ENCODE results near the gene ZNF662. TPM values are rescaled to one million over a fixed set of nuclear protein-coding genes. Genes with fewer than 3 reads are reported as not detected.

ZNF662 gene
- total RNA-seq, 1 donor from 2014 or later = 20.4 TPM

DNA sequence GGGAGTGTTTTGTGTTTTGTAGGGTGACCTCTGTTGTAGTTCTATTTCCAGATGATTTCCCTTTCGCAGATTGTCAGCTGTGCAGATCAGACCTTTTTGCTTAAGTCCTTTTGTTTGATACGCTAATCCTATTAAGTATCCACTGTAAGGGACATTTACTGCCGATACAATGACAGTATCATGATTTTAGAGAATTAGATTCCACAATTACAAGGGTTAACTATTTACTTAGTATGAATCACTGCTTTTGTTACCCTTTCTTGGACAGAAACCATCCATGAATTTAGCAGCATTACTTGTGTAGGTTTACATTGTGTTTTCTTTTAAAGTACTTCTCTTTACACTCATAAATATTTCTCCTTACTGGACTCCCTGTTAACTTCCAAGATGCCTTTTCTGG is 31.4 kb downstream of the ZNF662 start:
- no peak for DNase-seq

DNA sequence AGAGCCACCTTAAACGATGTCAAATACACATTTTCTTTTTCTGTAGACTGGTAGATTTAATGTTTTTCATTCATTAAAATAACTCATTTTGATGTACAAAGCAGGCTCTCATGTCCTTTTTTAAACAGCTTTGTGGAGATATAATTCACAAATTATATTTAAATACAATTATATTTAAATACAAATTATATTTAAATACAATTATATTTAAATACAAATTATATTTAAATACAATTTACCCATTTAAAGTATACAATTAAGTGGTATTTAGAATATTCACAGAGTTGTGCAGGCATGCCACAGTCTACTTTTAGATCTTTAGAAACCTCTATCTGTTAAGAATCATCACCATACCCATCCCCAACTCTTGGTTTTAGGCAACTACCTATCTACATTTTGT is 36.8 kb downstream of the ZNF662 start:
- DNase-seq = no peak

DNA sequence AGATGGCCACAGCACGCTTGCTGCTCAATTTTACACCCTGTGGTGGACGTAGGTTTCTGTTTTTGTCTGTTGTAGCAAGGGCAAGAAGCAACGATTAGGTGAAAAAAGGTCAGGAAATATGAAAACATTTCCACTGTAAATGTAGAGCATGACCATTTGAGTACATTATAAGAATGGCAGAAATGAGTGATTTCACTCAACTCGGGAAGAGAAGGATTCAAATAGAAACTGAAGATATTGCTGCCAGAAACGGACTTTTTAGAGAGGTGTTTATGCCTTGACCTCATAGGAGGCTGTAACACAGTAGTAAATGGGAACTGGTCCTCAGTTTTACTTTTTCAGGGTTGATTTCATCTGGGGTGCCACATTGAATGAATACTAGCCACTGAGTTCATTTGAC is 40.1 kb downstream of the ZNF662 start:
- DNase-seq = no peak

DNA sequence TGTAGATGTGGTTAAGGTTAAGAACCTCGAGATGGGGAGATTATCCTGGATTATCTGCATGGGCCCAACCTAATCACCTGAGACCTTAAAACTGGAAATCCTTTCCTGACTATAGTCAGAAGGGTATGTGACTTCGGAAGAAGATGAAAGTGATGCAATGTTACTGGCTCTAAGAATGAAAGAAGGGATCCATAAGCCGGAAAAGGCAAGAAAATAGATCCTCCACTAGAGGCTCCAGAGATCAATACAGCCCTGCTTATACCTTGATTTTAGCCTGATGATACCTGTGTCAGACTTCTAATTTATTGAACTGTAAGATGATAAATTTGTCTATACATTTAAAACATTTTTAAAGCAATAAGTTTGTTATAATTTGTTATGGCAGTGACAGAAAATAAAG is 51.6 kb downstream of the ZNF662 start:
- no peak for DNase-seq

DNA sequence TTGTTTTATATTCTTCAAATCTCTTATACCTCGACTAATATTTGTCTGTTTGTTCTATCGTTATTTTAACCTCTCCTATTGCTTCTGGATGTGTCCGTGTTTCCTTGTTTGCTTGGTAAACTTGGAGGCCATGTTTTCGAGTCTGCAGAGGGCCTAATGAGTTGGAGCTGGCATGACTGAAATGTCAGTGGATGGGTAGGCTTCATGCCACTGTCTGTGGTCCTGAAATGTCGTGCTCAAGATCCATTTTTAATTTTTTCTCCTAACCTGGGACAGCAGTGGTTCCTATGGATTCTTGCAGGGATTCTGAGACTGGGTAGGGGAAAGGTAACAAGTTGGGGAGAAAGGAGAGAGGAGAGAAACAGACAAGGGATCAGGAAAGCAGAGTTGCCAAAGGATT is 54.3 kb downstream of the ZNF662 start:
- no peak for DNase-seq

DNA sequence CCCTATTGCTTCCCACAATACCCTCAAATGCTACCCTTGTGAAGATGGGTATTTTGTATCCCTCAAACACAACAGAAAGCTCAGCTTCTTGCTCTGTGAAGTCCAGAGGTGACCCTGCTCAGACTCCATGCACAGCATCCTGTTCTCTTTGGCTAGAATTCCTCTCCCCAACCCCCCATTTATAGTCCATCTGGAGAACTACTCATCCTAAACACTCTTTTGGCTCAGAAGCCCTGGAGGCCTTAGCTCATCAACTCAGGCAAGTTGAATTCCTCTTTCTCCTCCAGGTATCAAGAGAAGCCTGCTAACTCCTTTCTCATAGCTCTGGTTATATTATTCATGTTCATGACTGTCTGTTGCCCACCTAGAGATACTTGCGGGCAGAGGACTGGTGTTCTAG is 54.8 kb downstream of the ZNF662 start:
- DNase-seq = no peak

DNA sequence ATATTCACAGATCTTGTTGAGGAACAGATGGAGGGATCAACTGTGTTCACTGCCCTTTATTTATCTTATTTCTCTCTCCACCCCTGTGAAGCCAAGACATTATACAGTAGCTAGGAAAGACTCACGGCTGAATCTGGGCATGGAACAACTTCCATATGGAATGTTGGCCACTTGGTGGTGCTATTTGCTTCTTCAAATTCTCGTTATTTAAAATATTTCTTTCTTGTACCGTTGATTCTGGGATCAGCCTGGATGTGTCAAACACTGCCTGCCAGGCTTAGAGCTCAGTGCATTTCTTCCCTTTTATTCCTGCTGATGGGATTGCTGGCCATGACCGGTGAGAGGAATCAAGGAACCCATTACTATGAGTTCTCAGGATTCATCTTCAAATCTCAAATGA is 55.7 kb downstream of the ZNF662 start:
- peak; percentile 16 for DNase-seq

DNA sequence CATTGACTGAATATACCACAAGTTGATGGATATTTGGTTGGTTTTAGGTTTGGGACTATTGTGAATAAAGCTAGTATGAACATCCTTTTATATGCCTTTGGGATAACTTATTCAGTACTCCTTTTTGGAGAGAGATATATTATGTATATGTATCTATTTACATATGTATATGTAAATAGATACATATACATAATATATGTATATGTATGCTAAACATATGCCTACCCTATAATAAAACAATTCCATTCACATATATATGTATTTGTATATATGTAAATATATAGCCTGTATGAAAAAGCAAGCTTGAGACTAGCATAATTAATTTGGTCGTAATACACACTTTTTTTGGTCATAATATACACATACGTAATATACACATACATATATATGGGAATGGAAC is 57.3 kb downstream of the ZNF662 start:
- DNase-seq = no peak

DNA sequence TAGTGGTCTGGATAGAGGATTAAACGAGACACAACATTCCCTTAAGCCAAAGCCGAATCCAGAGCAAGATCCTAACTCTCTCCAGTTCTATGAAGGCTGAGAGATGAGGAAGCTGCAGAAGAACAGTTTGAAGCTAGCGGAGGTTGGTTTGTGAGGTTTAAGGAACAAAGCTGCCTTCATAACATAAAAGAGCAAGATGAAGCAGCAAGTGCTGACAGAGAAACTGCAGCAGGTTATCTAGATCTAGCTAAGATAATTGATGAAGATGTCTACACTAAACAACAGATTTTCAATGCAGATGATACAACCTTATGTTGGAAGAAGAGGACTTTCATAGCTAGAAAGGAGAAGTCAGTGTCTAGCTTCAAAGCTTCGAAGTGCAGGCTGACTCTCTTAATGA is 58.3 kb downstream of the ZNF662 start:
- no peak for DNase-seq

Other genes with a start within 250 kb of the ZNF662 start
- not detected for gene KLHL40, start 220.6 kb upstream of the ZNF662 start, total RNA-seq
- not detected for gene HHATL, start 203.3 kb upstream of the ZNF662 start, total RNA-seq
- gene CCDC13, start 132.9 kb upstream of the ZNF662 start, total RNA-seq = 3.6 TPM
- gene HIGD1A, start 101.7 kb upstream of the ZNF662 start, total RNA-seq = 117 TPM
- 0.16 TPM for gene ACKR2, start 96.7 kb upstream of the ZNF662 start, total RNA-seq
- not detected for gene CYP8B1, start 30.3 kb upstream of the ZNF662 start, total RNA-seq
- 8.4 TPM for gene GASK1A, start 73.2 kb downstream of the ZNF662 start, total RNA-seq
- gene POMGNT2, start 199.9 kb downstream of the ZNF662 start, total RNA-seq = 15.9 TPM

Measured in occipital lobe (tissue), 2 donors.